MM.1S (cell line): ENCODE measurements around the gene GPR157.
"Not testable (repeated sequence)": the region's sequence is repeated elsewhere in the genome, so short reads cannot be mapped to it uniquely, and the experiment has no call there.

Experiments
- DNase-seq: peaks from one replicate; pipeline ENCODE4 v3.0.0-alpha.2; 2015
- H2AFZ ChIP-seq: fragments of 300-600 bp; sonication (generic); 2 replicates; pipeline ENCODE4 v1.6.0; 2016; ENCODE audit warnings: antibody characterized with exemption, low read length
- H3F3A ChIP-seq: fragments of 300-600 bp; sonication (generic); 2 replicates; pipeline ENCODE4 v1.6.1; 2016; ENCODE audit warnings: mild to moderate bottlenecking, antibody characterized with exemption, low read length, moderate library complexity, mixed read lengths; ENCODE audit not compliant: insufficient read depth
- H3K27ac ChIP-seq: fragments of 300-600 bp; sonication (generic); 2 replicates; pipeline ENCODE4 v1.5.1; 2016; ENCODE audit warnings: mild to moderate bottlenecking, low read length
- H3K27me3 ChIP-seq: fragments of 300-600 bp; sonication (generic); replicated peaks from 2 replicates; pipeline ENCODE4 v1.6.0; 2016; ENCODE audit warnings: low read length; ENCODE audit not compliant: insufficient read depth
- H3K36me3 ChIP-seq: fragments of 300-600 bp; sonication (generic); replicated peaks from 2 replicates; pipeline ENCODE4 v1.6.1; 2016; ENCODE audit warnings: mild to moderate bottlenecking, low read length, mixed read lengths; ENCODE audit not compliant: insufficient read depth
- H3K4me1 ChIP-seq: fragments of 300-600 bp; sonication (generic); 2 replicates; pipeline ENCODE4 v1.6.1; 2016; ENCODE audit warnings: low read length, mixed read lengths
- H3K4me2 ChIP-seq: fragments of 300-600 bp; sonication (generic); 2 replicates; pipeline ENCODE4 v1.6.0; 2016; ENCODE audit warnings: low read depth, low read length
- H3K4me3 ChIP-seq: fragments of 300-600 bp; sonication (generic); 2 replicates; pipeline ENCODE4 v1.5.1; 2016; ENCODE audit warnings: low read length, mixed read lengths
- H3K79me2 ChIP-seq: fragments of 300-600 bp; sonication (generic); 2 replicates; pipeline ENCODE4 v1.6.1; 2016; ENCODE audit warnings: mixed run types, low read length, mixed read lengths
- H3K9ac ChIP-seq: fragments of 300-600 bp; sonication (generic); 2 replicates; pipeline ENCODE4 v1.6.1; 2016; ENCODE audit warnings: low read length, mixed read lengths
- H3K9me2 ChIP-seq: fragments of 300-600 bp; sonication (generic); replicated peaks from 2 replicates; pipeline ENCODE4 v1.6.1; 2016; ENCODE audit warnings: mild to moderate bottlenecking, low read length, mixed read lengths; ENCODE audit not compliant: insufficient read depth
- H3K9me3 ChIP-seq: fragments of 300-600 bp; sonication (generic); replicated peaks from 2 replicates; pipeline ENCODE4 v1.6.1; 2016; ENCODE audit warnings: mild to moderate bottlenecking, low read length, mixed read lengths; ENCODE audit not compliant: insufficient read depth
- H4K20me1 ChIP-seq: fragments of 300-600 bp; sonication (generic); 2 replicates; pipeline ENCODE4 v1.6.1; 2016; ENCODE audit warnings: mild to moderate bottlenecking, low read length, moderate library complexity, mixed read lengths; ENCODE audit not compliant: insufficient read depth
- CTCF ChIP-seq: fragments of 300-600 bp; sonication (generic); IDR thresholded peaks from 2 replicates; pipeline ENCODE4 v1.5.1; 2016; ENCODE audit warnings: antibody characterized with exemption, low read length, mixed read lengths
- EZH2 ChIP-seq: fragments of 300-600 bp; sonication (generic); optimal IDR thresholded peaks from 2 replicates; pipeline ENCODE3; 2017; ENCODE audit warnings: low read depth, mild to moderate bottlenecking, antibody characterized with exemption, low read length, mixed read lengths
- EZH2phosphoT487 ChIP-seq: fragments of 300-600 bp; sonication (generic); IDR thresholded peaks from 2 replicates; pipeline ENCODE4 v1.6.1; 2018; ENCODE audit warnings: antibody characterized with exemption, low read length

Gene GPR157

GRCh38 chr1:9097947-9098705 lies 30.8 kb downstream of the GPR157 start:
- Histone ChIP-seq H3K4me3 (no peak overlapping the region), H3K36me3 (no peaks in the 10 kb centered on the region), H3K4me1 (no peaks in the 10 kb centered on the region), H3F3A (no peaks in the 10 kb centered on the region), H2AFZ (no peak overlapping the region), H4K20me1 (no peaks in the 10 kb centered on the region), H3K4me2 (no peak overlapping the region), H3K79me2 (no peaks in the 10 kb centered on the region), H3K9me2 (no peaks in the 10 kb centered on the region), H3K9me3 (no peaks in the 10 kb centered on the region), H3K27me3 (peaks cover 13% of the 10 kb centered on the region), H3K9ac (no peak overlapping the region), H3K27ac (no peak overlapping the region)
- DNase-seq = no peak
- no peak for TF ChIP-seq EZH2
- TF ChIP-seq CTCF = no peak
- no peak for TF ChIP-seq EZH2phosphoT487

- Histone ChIP-seq H3K79me2 (no peaks in the 10 kb centered on the region), H2AFZ (no peak overlapping the region), H4K20me1 (no peaks in the 10 kb centered on the region), H3K27ac (no peak overlapping the region), H3K4me1 (no peaks in the 10 kb centered on the region), H3K27me3 (peaks cover 32% of the 10 kb centered on the region), H3K36me3 (no peaks in the 10 kb centered on the region), H3F3A (no peaks in the 10 kb centered on the region), H3K4me3 (no peak overlapping the region), H3K9me3 (no peaks in the 10 kb centered on the region), H3K9ac (no peak overlapping the region), H3K4me2 (no peak overlapping the region), H3K9me2 (no peaks in the 10 kb centered on the region)
- DNase-seq = no peak
- no peak for TF ChIP-seq EZH2
- no peak for TF ChIP-seq CTCF
- TF ChIP-seq EZH2phosphoT487 = no peak
These were observed 33.1 kb downstream of the GPR157 start for GRCh38 chr1:9095818-9096217.

- H3K4me1 ChIP-seq, H3K4me2 ChIP-seq, H3K4me3 ChIP-seq, H4K20me1 ChIP-seq, H3F3A ChIP-seq, H3K9me3 ChIP-seq, H3K9me2 ChIP-seq, DNase-seq, H3K79me2 ChIP-seq, H3K9ac ChIP-seq, H2AFZ ChIP-seq, H3K27ac ChIP-seq, H3K36me3 ChIP-seq: not testable (repeated sequence)
- H3K27me3 ChIP-seq = peaks cover 48% of the 10 kb centered on the region
These were observed 34.8 kb downstream of the GPR157 start for GRCh38 chr1:9093996-9094595.

- Histone ChIP-seq H2AFZ (no peak overlapping the region), H3K9me3 (no peaks in the 10 kb centered on the region), H4K20me1 (no peaks in the 10 kb centered on the region), H3K27ac (no peak overlapping the region), H3K4me1 (no peaks in the 10 kb centered on the region), H3K27me3 (peaks cover 52% of the 10 kb centered on the region), H3K36me3 (no peaks in the 10 kb centered on the region), H3K79me2 (no peaks in the 10 kb centered on the region), H3F3A (no peaks in the 10 kb centered on the region), H3K4me3 (no peak overlapping the region), H3K9me2 (no peaks in the 10 kb centered on the region), H3K9ac (no peak overlapping the region), H3K4me2 (no peak overlapping the region)
- TF ChIP-seq EZH2phosphoT487 = no peak
- no peak for TF ChIP-seq CTCF
- TF ChIP-seq EZH2 = no peak
- no peak for DNase-seq
These were observed 35.3 kb downstream of the GPR157 start for GRCh38 chr1:9093581-9093980.
